Mucosa of descending colon (tissue), 3 donors: Measurements from ENCODE around the gene DDIT4. TPM values are rescaled to one million over a fixed set of nuclear protein-coding genes. Genes with fewer than 3 reads are reported as not detected.
A peak's percentile ranks its signal among the peaks of the same experiment; 100 is the strongest.

Experiments
- ATAC-seq: fragments of 200-7000 bp; cut with Tn5 transposase; one replicate; pipeline ENCODE4 v1.9.1; 2020; ENCODE audit warnings: mild to moderate bottlenecking, moderate library complexity
- DNase-seq, 3 donors: peaks; one replicate each; pipeline ENCODE4 v3.0.0-alpha.2; 2020
- H3K36me3 ChIP-seq: fragments of 200-600 bp; one replicate; pipeline ENCODE4 v1.8.0; 2021; ENCODE audit warnings: low read depth, mild to moderate bottlenecking
- H3K4me1 ChIP-seq: fragments of 200-600 bp; one replicate; pipeline ENCODE4 v1.8.0; 2021; ENCODE audit warnings: low read depth, mild to moderate bottlenecking
- H3K4me3 ChIP-seq: fragments of 200-600 bp; one replicate; pipeline ENCODE4 v1.8.0; 2021; ENCODE audit warnings: mild to moderate bottlenecking
- H3K9me3 ChIP-seq: fragments of 200-600 bp; one replicate; pipeline ENCODE4 v1.8.0; 2021; ENCODE audit warnings: mild to moderate bottlenecking
- CTCF ChIP-seq: fragments of 200-600 bp; IDR thresholded peaks from one replicate; pipeline ENCODE4 v1.8.0; 2022; ENCODE audit warnings: antibody characterized with exemption, mild to moderate bottlenecking
- intact Hi-C, 2 donors: fragments of 100-400 bp; cut with DNase I in 1 of 2; cut with micrococcal nuclease in 1 of 2; formaldehyde crosslinking; loops; one replicate each; pipeline versions ENCODE4 v1.11.0 to v1.11.1; 2022; cut with DNase I, micrococcal nuclease
- total RNA-seq, 3 donors: library from RNA; stranded (reverse); fragmentation: NEBNext Ultra II Directional in 2 of 3; extraction: Animal tissue kit (Norgen Biotek cat#: 25700) in 2 of 3; gene quantifications; one replicate each; pipeline versions ENCODE4 v1.2.1 to v1.2.4, GENCODE V29; 2021 to 2023
- donor health status: DM: no; HTN: no; CAD: no; lungs with moderate emphysema.
- donor health status: DM: no; HTN: no; CAD: no.
- donor health status: DM: no; HTN: yes; CAD: no.

The DDIT4 gene
- total RNA-seq, 3 donors from 2014 or later = 32.9 to 142 (median 49.6) TPM

- Histone ChIP-seq H3K36me3 (no peaks in the 10 kb centered on the region), H3K4me1 (peaks cover 32% of the 10 kb centered on the region), H3K9me3 (no peaks in the 10 kb centered on the region), H3K4me3 (no peak overlapping the region)
- DNase-seq (peak in 1 of 3 donors; percentile 56), ATAC-seq (no peak)
- no peak for TF ChIP-seq CTCF
- intact Hi-C loops = no loop called here
These were observed 47.7 kb downstream of the DDIT4 start for GRCh38 chr10:72321248-72322029.

GRCh38 chr10:72322030-72322279 lies 48.2 kb downstream of the DDIT4 start:
- ATAC-seq (no peak), DNase-seq (no peak)
- no peak overlapping the region for H3K4me3 ChIP-seq
- intact Hi-C loops = no loop called here
- H3K9me3 ChIP-seq = no peaks in the 10 kb centered on the region
- H3K4me1 ChIP-seq = peaks cover 26% of the 10 kb centered on the region
- no peaks in the 10 kb centered on the region for H3K36me3 ChIP-seq
- TF ChIP-seq CTCF = no peak

- no peak for DNase-seq
- no peak overlapping the region for H3K4me3 ChIP-seq
- no peak for ATAC-seq
- H3K4me1 ChIP-seq = peaks cover 22% of the 10 kb centered on the region
- no peaks in the 10 kb centered on the region for H3K36me3 ChIP-seq
- TF ChIP-seq CTCF = no peak
- H3K9me3 ChIP-seq = no peaks in the 10 kb centered on the region
- intact Hi-C loops = no loop called here
These were observed 48.7 kb downstream of the DDIT4 start for GRCh38 chr10:72322280-72323058.

GRCh38 chr10:72323108-72323749 lies 49.5 kb downstream of the DDIT4 start:
- DNase-seq (no peak), ATAC-seq (no peak)
- intact Hi-C loops = no loop called here
- no peak for TF ChIP-seq CTCF
- H3K36me3 ChIP-seq = no peaks in the 10 kb centered on the region
- H3K4me3 ChIP-seq = no peak overlapping the region
- no peaks in the 10 kb centered on the region for H3K9me3 ChIP-seq
- H3K4me1 ChIP-seq = peaks cover 22% of the 10 kb centered on the region

- no peak for DNase-seq
- no peak for TF ChIP-seq CTCF
- H3K4me1 ChIP-seq = peaks cover 25% of the 10 kb centered on the region
- no peak for ATAC-seq
- intact Hi-C loops = no loop called here
- H3K36me3 ChIP-seq = no peaks in the 10 kb centered on the region
- H3K4me3 ChIP-seq = no peak overlapping the region
- H3K9me3 ChIP-seq = no peaks in the 10 kb centered on the region
These were observed 50.1 kb downstream of the DDIT4 start for GRCh38 chr10:72323771-72324191.

Other genes with a start within 250 kb of the DDIT4 start
- 10 to 100 TPM in 1 of 3 donors, 1 to 10 TPM in 2; 3.1 to 12.3 (median 7.4) TPM for gene SPOCK2, start 185.4 kb upstream of the DDIT4 start, total RNA-seq
- gene ANAPC16, start 57.9 kb upstream of the DDIT4 start, total RNA-seq = 100 to 1,000 TPM in 1 of 3 donors, 10 to 100 TPM in 2; 72.1 to 126 (median 83.5) TPM
- 10 to 100 TPM; 18.0 to 23.6 (median 21.4) TPM for gene ASCC1, start 57.6 kb upstream of the DDIT4 start, total RNA-seq
- gene DNAJB12, start 81.0 kb downstream of the DDIT4 start, total RNA-seq = 10 to 100 TPM; 37.0 to 38.9 (median 37.7) TPM